Measurements from ENCODE around the gene PLEKHH1. TPM values are rescaled to one million over a fixed set of nuclear protein-coding genes. Genes with fewer than 3 reads are reported as not detected.

Gene PLEKHH1
- total RNA-seq, 1 donor from 2014 or later = 1.7 TPM

- no peak overlapping the region for H3K27ac Mint-ChIP-seq
- no peaks in the 10 kb centered on the region for H3K9me3 Mint-ChIP-seq
- peaks cover 8% of the 10 kb centered on the region for H3K4me1 Mint-ChIP-seq
- peaks cover 67% of the 10 kb centered on the region for H3K27me3 Mint-ChIP-seq
- no peaks in the 10 kb centered on the region for H3K36me3 Mint-ChIP-seq (ENCODE audit: low read depth)
- peak; percentile 81 for DNase-seq
- H3K4me3 Mint-ChIP-seq = peak overlapping the region; percentile 87
- intact Hi-C loops (cut with micrococcal nuclease) = loop anchor here (2.0 kb wide), 1 partner anchor 27 kb away; the partner anchor contains the start of gene TMEM229B
These were observed 17.6 kb upstream of the PLEKHH1 start for GRCh38 chr14:67515386-67516079.

GRCh38 chr14:67516676-67517075, 16.4 kb upstream of the PLEKHH1 start:
- intact Hi-C loops (cut with micrococcal nuclease) = no loop called here
- H3K27me3 Mint-ChIP-seq = peaks cover 66% of the 10 kb centered on the region

DNA sequence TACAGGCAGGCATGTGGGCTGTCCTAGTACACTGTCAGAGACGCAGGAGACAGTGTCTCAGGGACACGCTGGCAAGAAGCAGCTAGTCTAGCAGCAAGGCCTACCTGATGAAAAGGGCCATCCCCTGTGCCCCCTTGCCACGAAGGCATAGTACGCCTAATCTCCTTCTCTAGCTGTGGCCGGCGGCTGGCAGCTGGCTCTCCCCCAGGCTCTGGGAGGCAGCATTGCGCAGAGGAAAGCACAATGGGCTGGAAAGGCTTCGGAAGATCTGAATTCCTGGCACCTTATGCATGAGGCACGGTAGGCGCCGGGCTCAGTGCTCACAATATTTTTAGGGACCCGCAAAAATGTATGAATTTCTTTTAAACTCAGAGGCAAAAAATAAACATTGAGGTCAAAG, 16.0 kb upstream of the PLEKHH1 start:
- intact Hi-C loops (cut with micrococcal nuclease) = no loop called here
- H3K4me1 Mint-ChIP-seq = peaks cover 8% of the 10 kb centered on the region
- H3K27me3 Mint-ChIP-seq = peaks cover 64% of the 10 kb centered on the region
- DNase-seq = no peak
- no peaks in the 10 kb centered on the region for H3K36me3 Mint-ChIP-seq (ENCODE audit: low read depth)
- H3K9me3 Mint-ChIP-seq = no peaks in the 10 kb centered on the region
- no peak overlapping the region for H3K27ac Mint-ChIP-seq
- H3K4me3 Mint-ChIP-seq = no peak overlapping the region

More at GRCh38 chr14:67516676-67517075, 16.4 kb upstream of the PLEKHH1 start:
- no peak for DNase-seq
- no peaks in the 10 kb centered on the region for H3K9me3 Mint-ChIP-seq
- peak overlapping the region; percentile 70 for H3K4me3 Mint-ChIP-seq
- peaks cover 8% of the 10 kb centered on the region for H3K4me1 Mint-ChIP-seq
- no peak overlapping the region for H3K27ac Mint-ChIP-seq
- no peaks in the 10 kb centered on the region for H3K36me3 Mint-ChIP-seq (ENCODE audit: low read depth)

DNA sequence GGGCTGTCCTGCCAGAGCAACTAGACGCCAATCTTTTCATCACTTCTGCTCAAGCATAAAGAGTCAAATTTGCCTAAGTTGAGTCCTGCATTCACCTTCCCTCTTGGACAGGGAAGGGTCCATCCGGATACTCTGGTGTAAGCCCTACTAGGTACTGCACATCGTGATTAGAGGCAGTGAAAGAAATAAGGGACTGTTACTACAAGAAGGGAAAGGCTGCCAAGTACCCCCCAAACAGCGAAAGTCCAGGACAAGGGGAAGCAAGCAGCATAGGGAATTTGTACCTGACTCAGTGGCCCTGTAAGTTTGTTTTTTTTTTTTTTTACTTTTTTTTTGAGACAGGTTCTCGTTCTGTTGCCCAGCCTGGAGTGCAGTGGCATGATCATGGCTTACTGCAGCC, 13.7 kb upstream of the PLEKHH1 start:
- Mint-ChIP-seq H3K27ac (no peak overlapping the region), H3K36me3 (ENCODE audit: low read depth) (no peaks in the 10 kb centered on the region), H3K4me3 (no peak overlapping the region), H3K27me3 (peaks cover 67% of the 10 kb centered on the region), H3K9me3 (no peaks in the 10 kb centered on the region), H3K4me1 (peaks cover 5% of the 10 kb centered on the region)
- no peak for DNase-seq
- intact Hi-C loops (cut with micrococcal nuclease) = no loop called here

DNA sequence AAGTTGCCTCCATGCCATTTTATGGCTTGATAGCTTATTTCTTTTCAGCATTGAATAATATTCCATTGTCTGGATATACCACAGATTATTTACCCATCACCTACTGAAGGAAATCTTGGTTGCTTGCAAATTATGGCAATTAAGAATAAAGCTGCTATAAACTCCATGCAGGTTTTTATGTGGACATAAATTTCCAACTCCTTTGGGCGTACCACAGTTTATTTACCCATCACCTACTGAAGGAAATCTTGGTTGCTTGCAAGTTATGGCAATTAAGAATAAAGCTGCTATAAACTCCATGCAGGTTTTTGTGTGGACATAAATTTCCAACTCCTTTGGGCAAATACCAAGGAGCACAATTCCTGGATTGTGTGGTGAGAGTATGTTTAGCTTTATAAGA, 12.6 kb upstream of the PLEKHH1 start:
- Mint-ChIP-seq H3K27ac (no peak overlapping the region), H3K4me3 (no peak overlapping the region), H3K36me3 (ENCODE audit: low read depth) (no peaks in the 10 kb centered on the region), H3K27me3 (peaks cover 70% of the 10 kb centered on the region), H3K9me3 (no peaks in the 10 kb centered on the region), H3K4me1 (peaks cover 2% of the 10 kb centered on the region)
- intact Hi-C loops (cut with micrococcal nuclease) = no loop called here
- DNase-seq = no peak

DNA sequence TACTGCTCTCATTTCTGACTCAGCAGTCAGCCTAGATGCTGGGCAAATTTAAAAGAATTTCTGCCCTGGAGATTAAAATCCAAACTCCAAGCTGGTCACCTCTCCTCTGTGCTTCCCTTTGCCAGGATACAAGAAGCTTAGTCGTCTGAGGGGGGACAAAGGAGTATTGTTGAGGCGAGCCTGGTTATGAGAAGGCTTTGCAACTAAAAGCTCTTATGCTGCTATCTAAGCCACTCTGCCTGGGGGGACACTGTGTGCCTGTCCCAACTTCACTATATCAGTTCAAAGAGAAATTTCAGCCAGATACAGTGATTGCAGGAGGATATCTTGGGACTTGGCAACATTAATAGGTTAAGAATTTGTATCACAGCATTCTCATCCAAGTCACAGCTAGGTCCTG, 10.8 kb upstream of the PLEKHH1 start:
- H3K4me1 Mint-ChIP-seq = no peaks in the 10 kb centered on the region
- no peak for DNase-seq
- intact Hi-C loops (cut with micrococcal nuclease) = no loop called here
- H3K36me3 Mint-ChIP-seq (ENCODE audit: low read depth) = no peaks in the 10 kb centered on the region
- H3K27ac Mint-ChIP-seq = no peak overlapping the region
- peaks cover 67% of the 10 kb centered on the region for H3K27me3 Mint-ChIP-seq
- no peaks in the 10 kb centered on the region for H3K9me3 Mint-ChIP-seq
- no peak overlapping the region for H3K4me3 Mint-ChIP-seq

DNA sequence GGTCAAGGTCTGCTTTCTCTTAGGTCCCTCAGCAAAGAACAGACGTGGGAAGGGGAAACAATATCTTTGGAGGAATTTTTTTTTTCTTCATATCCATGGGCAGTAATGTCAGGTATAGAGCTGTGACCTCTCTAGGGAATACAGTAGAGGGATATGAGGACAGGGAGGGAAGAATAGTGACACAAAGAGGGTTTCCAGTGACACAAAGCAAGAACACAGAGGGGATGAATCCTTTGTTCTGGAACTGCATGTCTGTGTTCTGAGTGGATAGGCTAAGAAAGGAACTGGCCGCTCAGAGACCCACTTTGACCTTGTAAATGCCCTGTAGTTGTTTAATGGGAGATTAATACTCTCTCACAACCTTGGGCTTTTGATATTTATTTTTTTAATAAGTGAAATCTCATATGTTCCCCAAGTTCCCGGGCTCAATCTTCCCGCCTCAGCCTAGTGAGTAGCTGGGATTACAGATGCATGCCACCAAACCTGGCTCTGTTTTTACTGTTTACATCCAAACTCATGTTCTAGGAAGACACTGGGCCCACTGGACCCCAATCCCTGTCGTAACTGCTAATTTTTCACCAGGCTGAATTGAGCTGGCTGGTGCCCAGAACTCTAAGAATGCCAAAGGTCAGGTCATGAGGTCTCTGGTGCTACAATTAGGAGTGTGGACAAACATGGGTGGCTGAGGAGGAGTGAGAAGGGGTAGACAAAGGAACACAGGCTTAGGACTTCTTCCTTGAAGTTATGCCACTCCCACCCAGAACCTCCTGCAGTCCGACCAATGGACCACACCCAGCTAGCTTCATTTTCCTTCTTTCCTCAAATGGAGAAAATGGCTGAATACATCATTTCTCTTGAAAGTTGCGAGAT, 9.1 kb upstream of the PLEKHH1 start:
- peaks cover 60% of the 10 kb centered on the region for H3K27me3 Mint-ChIP-seq
- DNase-seq = no peak
- H3K4me1 Mint-ChIP-seq = no peaks in the 10 kb centered on the region
- intact Hi-C loops (cut with micrococcal nuclease) = no loop called here
- no peak overlapping the region for H3K27ac Mint-ChIP-seq
- H3K9me3 Mint-ChIP-seq = no peaks in the 10 kb centered on the region
- H3K4me3 Mint-ChIP-seq = no peak overlapping the region
- H3K36me3 Mint-ChIP-seq (ENCODE audit: low read depth) = no peaks in the 10 kb centered on the region

- Mint-ChIP-seq H3K27ac (no peak overlapping the region), H3K9me3 (no peaks in the 10 kb centered on the region), H3K36me3 (ENCODE audit: low read depth) (no peaks in the 10 kb centered on the region), H3K4me3 (no peak overlapping the region), H3K4me1 (no peaks in the 10 kb centered on the region), H3K27me3 (peaks cover 59% of the 10 kb centered on the region)
- DNase-seq = no peak
- intact Hi-C loops (cut with micrococcal nuclease) = no loop called here
These were observed 8.5 kb upstream of the PLEKHH1 start for GRCh38 chr14:67524634-67524963.

GRCh38 chr14:67525389-67525788, 7.7 kb upstream of the PLEKHH1 start:
- Mint-ChIP-seq H3K4me3 (no peak overlapping the region), H3K4me1 (no peaks in the 10 kb centered on the region), H3K27me3 (peaks cover 58% of the 10 kb centered on the region), H3K27ac (no peak overlapping the region), H3K9me3 (no peaks in the 10 kb centered on the region), H3K36me3 (ENCODE audit: low read depth) (no peaks in the 10 kb centered on the region)
- intact Hi-C loops (cut with micrococcal nuclease) = loop anchor here (5.0 kb wide), 1 partner anchor 98 kb away; no protein-coding TSS in a partner anchor
- DNase-seq = no peak

- Mint-ChIP-seq H3K36me3 (ENCODE audit: low read depth) (no peaks in the 10 kb centered on the region), H3K9me3 (no peaks in the 10 kb centered on the region), H3K4me3 (no peak overlapping the region), H3K27me3 (peaks cover 61% of the 10 kb centered on the region), H3K4me1 (no peaks in the 10 kb centered on the region), H3K27ac (no peak overlapping the region)
- intact Hi-C loops (cut with micrococcal nuclease) = loop anchor here (1.0 to 5.0 kb wide), 4 partner anchors 45 to 178 kb away; no protein-coding TSS in a partner anchor
- no peak for DNase-seq
These were observed 6.9 kb upstream of the PLEKHH1 start for GRCh38 chr14:67526181-67526580.

GRCh38 chr14:67526676-67527459, 6.2 kb upstream of the PLEKHH1 start:
- Mint-ChIP-seq H3K4me3 (no peak overlapping the region), H3K9me3 (no peaks in the 10 kb centered on the region), H3K27ac (no peak overlapping the region), H3K4me1 (no peaks in the 10 kb centered on the region), H3K36me3 (ENCODE audit: low read depth) (no peaks in the 10 kb centered on the region), H3K27me3 (peaks cover 56% of the 10 kb centered on the region)
- intact Hi-C loops (cut with micrococcal nuclease) = loop anchor here (1.0 to 5.0 kb wide), 4 partner anchors 44 to 177 kb away; no protein-coding TSS in a partner anchor
- peak; percentile 82 for DNase-seq

DNA sequence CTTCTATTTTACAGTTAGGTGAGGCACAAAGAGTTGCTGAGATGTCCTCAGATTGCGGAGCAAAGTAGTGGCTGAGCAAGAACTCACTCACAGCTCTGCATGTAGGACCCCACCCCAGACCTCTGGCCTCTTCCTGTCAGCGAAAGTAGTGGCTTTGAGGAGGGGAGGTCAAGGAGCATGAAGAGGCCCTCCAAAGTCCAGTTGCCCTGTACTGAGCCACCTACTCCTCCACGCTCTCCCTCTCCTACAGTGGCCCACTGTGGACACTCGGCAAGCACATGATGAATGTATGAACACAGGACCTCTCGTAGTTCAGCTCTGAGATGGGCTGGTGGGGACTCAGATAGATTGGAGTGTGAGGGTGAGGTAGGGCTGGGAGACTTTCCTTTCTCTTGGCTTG, 5.3 kb upstream of the PLEKHH1 start:
- H3K4me3 Mint-ChIP-seq = no peak overlapping the region
- H3K4me1 Mint-ChIP-seq = peaks cover 3% of the 10 kb centered on the region
- no peak for DNase-seq
- intact Hi-C loops (cut with micrococcal nuclease) = loop anchor here (2.0 to 5.0 kb wide), 2 partner anchors 100 to 139 kb away; no protein-coding TSS in a partner anchor
- no peaks in the 10 kb centered on the region for H3K36me3 Mint-ChIP-seq (ENCODE audit: low read depth)
- H3K27ac Mint-ChIP-seq = no peak overlapping the region
- H3K9me3 Mint-ChIP-seq = no peaks in the 10 kb centered on the region
- H3K27me3 Mint-ChIP-seq = peaks cover 57% of the 10 kb centered on the region

DNA sequence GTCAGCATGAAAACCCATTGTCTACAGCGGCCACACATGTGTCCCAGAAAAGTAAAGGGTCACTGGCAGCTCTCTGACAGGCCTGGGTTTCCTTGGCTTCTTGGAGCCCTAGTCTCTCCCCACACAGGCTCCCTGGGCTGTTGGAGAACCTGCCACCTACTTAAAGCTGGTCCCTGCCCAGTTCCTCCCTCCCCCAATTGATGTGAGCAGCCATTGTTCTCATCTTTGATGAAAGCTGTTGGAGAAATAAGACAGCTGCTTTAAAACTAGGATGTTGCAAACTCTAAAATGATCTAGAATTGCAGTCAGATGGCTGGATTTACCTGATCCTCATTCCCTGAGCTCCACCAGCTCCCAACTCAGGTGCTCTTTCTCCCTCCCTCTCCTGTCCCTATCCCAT, 4.8 kb upstream of the PLEKHH1 start:
- no peak for DNase-seq
- no peak overlapping the region for H3K27ac Mint-ChIP-seq
- H3K27me3 Mint-ChIP-seq = peaks cover 55% of the 10 kb centered on the region
- intact Hi-C loops (cut with micrococcal nuclease) = loop anchor here (5.0 kb wide), 1 partner anchor 101 kb away; no protein-coding TSS in a partner anchor
- no peak overlapping the region for H3K4me3 Mint-ChIP-seq
- H3K36me3 Mint-ChIP-seq (ENCODE audit: low read depth) = no peaks in the 10 kb centered on the region
- H3K9me3 Mint-ChIP-seq = no peaks in the 10 kb centered on the region
- peaks cover 3% of the 10 kb centered on the region for H3K4me1 Mint-ChIP-seq

Measured in activated CD4-positive, alpha-beta T cell treated with anti-CD3 and anti-CD28 coated beads, Interleukin-2, amount 10 ng/mL, durations not matched to agents 24 days and 14 days (primary cell).